HepG2 (cell line): ENCODE measurements around the gene NPSR1. TPM values are rescaled to one million over a fixed set of nuclear protein-coding genes. Genes with fewer than 3 reads are reported as not detected.
A peak's percentile ranks its signal among the peaks of the same experiment; 100 is the strongest.

Source experiments
- ARNT2 ChIP-seq: sonication (generic); formaldehyde crosslinking; IDR thresholded peaks from 2 replicates; pipeline ENCODE4 v1.8.0; 2022; ENCODE audit warnings: mild to moderate bottlenecking, low read depth, missing genetic modification reagents, moderate library complexity
- ELF3 ChIP-seq: IDR thresholded peaks from 2 replicates; pipeline ENCODE4 v1.6.1; 2016; ENCODE audit warnings: missing genetic modification reagents, missing compliant biosample characterization
- GATA4 ChIP-seq: sonication (generic); IDR thresholded peaks from 2 replicates; pipeline ENCODE4 v1.6.1; 2016; ENCODE audit warnings: antibody characterized with exemption, low read depth, borderline replicate concordance
- GATAD2A ChIP-seq: IDR thresholded peaks from 2 replicates; pipeline ENCODE4 v1.6.1; 2016
- GFI1 ChIP-seq: sonication (generic); formaldehyde crosslinking; IDR thresholded peaks from 2 replicates; pipeline ENCODE4 v1.5.0; 2020; ENCODE audit warnings: missing genetic modification reagents, mild to moderate bottlenecking, borderline replicate concordance
- ISL2 ChIP-seq: sonication (generic); formaldehyde crosslinking; IDR thresholded peaks from 2 replicates; pipeline ENCODE4 v1.5.0; 2020; ENCODE audit warnings: missing genetic modification reagents
- JARID2 ChIP-seq: sonication (generic); formaldehyde crosslinking; IDR thresholded peaks from 2 replicates; pipeline ENCODE4 v1.8.1; 2023; ENCODE audit warnings: missing genetic modification reagents, inconsistent platforms; ENCODE audit not compliant: insufficient replicate concordance
- MAFF ChIP-seq: IDR thresholded peaks from 2 replicates; pipeline ENCODE4 v1.6.1; 2011; ENCODE audit warnings: low read depth, low read length, improper control_type of control experiment
- PHF8 ChIP-seq: sonication (generic); formaldehyde crosslinking; IDR thresholded peaks from 2 replicates; pipeline ENCODE4 v1.5.0; 2020; ENCODE audit warnings: missing genetic modification reagents
- RBM39 ChIP-seq: fragments of 200-400 bp; formaldehyde crosslinking; IDR thresholded peaks from one replicate; pipeline ENCODE4 v1.6.1; 2018; ENCODE audit warnings: antibody characterized with exemption, mild to moderate bottlenecking, low read depth, low read length; ENCODE audit not compliant: poor library complexity, severe bottlenecking
- SOX6 ChIP-seq, 2 experiments: fragments of 450-650 bp in 1 of 2; sonication (generic) in 1 of 2; formaldehyde crosslinking in 1 of 2; IDR thresholded peaks; 2 replicates each; pipeline versions ENCODE4 v1.4.0 to v1.6.1; 2017 to 2020; ENCODE audit warnings: antibody characterized with exemption in 1 of 2, mild to moderate bottlenecking in 1 of 2, missing genetic modification reagents in 1 of 2
- SRF ChIP-seq: IDR thresholded peaks from 2 replicates; pipeline ENCODE4 v1.6.1; 2011; ENCODE audit warnings: mild to moderate bottlenecking, low read depth, low read length, moderate library complexity
- ZNF136 ChIP-seq: sonication (generic); formaldehyde crosslinking; IDR thresholded peaks from 2 replicates; pipeline ENCODE4 v1.8.1; 2022; ENCODE audit warnings: low read depth, mild to moderate bottlenecking, moderate library complexity, missing genetic modification reagents
- ZNF484 ChIP-seq: sonication (generic); formaldehyde crosslinking; IDR thresholded peaks from 2 replicates; pipeline ENCODE4 v1.5.1; 2020; ENCODE audit warnings: mild to moderate bottlenecking, low read depth, missing genetic modification reagents, borderline replicate concordance
- ZNF501 ChIP-seq: sonication (generic); formaldehyde crosslinking; IDR thresholded peaks from 2 replicates; pipeline ENCODE4 v1.5.1; 2020; ENCODE audit warnings: mild to moderate bottlenecking, moderate library complexity, missing genetic modification reagents
- ZNF644 ChIP-seq: IDR thresholded peaks from 2 replicates; pipeline ENCODE4 v1.6.1; 2016; ENCODE audit warnings: low read depth
- ZNF652 ChIP-seq: IDR thresholded peaks from 2 replicates; pipeline ENCODE4 v1.6.1; 2016; ENCODE audit warnings: low read depth, borderline replicate concordance
- polyA plus RNA-seq, 8 experiments: library from polyadenylated mRNA; depleted of rRNA in 3 of 8; stranded (reverse) in 7 of 8; unstranded in 1 of 8; fragments of >200 nt; fragmentation: Illumina TruSeq in 4 of 8; extraction: Trizol in 4 of 8; gene quantifications; 2 replicates each; pipeline versions ENCODE4 v1.2.1 to v1.2.3, GENCODE V29; 2011 to 2016; ENCODE audit warnings: low read depth in 4 of 8, missing spikeins in 1 of 8, mixed read lengths in 1 of 8; ENCODE audit not compliant: insufficient read depth in 1 of 8
- total RNA-seq, 5 experiments: library from RNA; depleted of rRNA; stranded (reverse); fragments of >200 nt; fragmentation: Illumina TruSeq; extraction: Trizol; gene quantifications; 2 replicates each; pipeline ENCODE4 v1.2.3, GENCODE V29; 2016; ENCODE audit warnings: low read depth in 1 of 5
- TF ChIP-seq, protein P1 (sequence below): sonication (generic); formaldehyde crosslinking; IDR thresholded peaks from 2 replicates; pipeline ENCODE4 v1.8.1; 2023; ENCODE audit warnings: missing genetic modification reagents, inconsistent platforms, borderline replicate concordance
- TF ChIP-seq, protein P2 (sequence below): sonication (generic); formaldehyde crosslinking; IDR thresholded peaks from 2 replicates; pipeline ENCODE4 v1.8.0; 2022; ENCODE audit warnings: mild to moderate bottlenecking, missing genetic modification reagents
- TF ChIP-seq, protein P3 (sequence below): sonication (generic); formaldehyde crosslinking; IDR thresholded peaks from 2 replicates; pipeline ENCODE4 v1.8.1; 2022; ENCODE audit warnings: mild to moderate bottlenecking, missing genetic modification reagents
- TF ChIP-seq, protein P4 (sequence below): IDR thresholded peaks from 2 replicates; pipeline ENCODE4 v1.6.1; 2012; ENCODE audit warnings: inconsistent platforms
- TF ChIP-seq, protein P5 (sequence below): sonication (generic); formaldehyde crosslinking; IDR thresholded peaks from 2 replicates; pipeline ENCODE4; 2020; ENCODE audit warnings: missing genetic modification reagents, mild to moderate bottlenecking, borderline replicate concordance

The NPSR1 gene
- total and polyA plus RNA-seq, 2 of the 13 experiments (the other 11 are each of a cell fraction or from before 2014, with no cell fraction given) = not detected

DNA sequence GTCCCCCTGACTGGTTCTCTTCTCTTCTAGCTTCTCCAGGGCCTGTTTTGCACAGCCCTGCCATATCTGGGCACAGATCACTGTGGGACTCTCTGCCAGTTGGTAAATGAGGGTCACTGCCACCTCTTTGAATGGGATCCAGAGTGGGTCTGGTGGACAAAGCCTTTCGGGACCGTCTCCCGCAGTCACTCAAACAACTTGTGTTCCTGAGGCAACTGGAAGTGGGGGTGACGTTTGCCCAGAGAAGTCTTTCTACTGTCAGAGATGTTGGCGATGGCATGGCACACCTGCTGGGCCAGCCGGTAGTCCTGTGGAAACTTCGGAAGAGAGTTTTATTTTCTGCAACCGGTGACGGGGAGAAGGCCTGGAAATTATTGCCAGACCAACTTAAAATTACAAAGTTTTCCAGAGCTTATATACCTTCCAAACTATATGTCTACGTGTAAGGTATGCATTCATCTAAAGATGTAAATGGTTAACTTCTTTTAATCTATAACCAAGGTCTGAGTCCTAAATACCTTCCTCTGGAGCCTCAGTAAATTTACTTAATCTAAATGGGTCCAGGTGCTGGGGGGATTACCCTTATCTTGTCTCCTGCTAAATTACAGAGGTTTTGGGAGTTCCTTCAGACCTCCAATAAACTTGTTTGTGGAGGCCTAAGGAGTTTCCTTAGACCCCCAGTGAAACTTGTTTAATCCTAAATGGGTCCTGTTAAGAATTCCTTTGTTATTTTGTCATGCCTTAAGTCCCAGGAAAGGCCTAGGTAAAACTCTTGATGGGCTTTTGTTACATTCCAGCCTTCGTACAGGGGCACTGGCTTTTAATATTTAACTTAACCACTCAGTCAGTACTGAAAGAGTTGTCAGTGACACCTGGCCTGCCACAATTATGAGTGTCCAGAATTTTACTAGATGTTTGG is 94.0 kb downstream of the NPSR1 start (continued):
- TF ChIP-seq, protein P1, sequence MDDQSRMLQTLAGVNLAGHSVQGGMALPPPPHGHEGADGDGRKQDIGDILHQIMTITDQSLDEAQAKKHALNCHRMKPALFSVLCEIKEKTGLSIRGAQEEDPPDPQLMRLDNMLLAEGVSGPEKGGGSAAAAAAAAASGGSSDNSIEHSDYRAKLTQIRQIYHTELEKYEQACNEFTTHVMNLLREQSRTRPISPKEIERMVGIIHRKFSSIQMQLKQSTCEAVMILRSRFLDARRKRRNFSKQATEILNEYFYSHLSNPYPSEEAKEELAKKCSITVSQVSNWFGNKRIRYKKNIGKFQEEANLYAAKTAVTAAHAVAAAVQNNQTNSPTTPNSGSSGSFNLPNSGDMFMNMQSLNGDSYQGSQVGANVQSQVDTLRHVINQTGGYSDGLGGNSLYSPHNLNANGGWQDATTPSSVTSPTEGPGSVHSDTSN = no peak
- TF ChIP-seq GATAD2A (CRISPR knock-in tag) (0 out of 2 replicates have a peak, but pooled peaks have one; percentile 24), ISL2 (CRISPR knock-in tag) (peak; percentile 32; the same call in 1 of the 2 replicates), MAFF (no peak), ZNF484 (CRISPR knock-in tag) (no peak), ARNT2 (CRISPR knock-in tag) (no peak), ZNF136 (CRISPR knock-in tag) (peak; percentile 43; the same call in 1 of the 2 replicates), ELF3 (CRISPR knock-in tag) (no peak), PHF8 (CRISPR knock-in tag) (peak; percentile 9; the same call in 1 of the 2 replicates), ZNF501 (CRISPR knock-in tag) (0 out of 2 replicates have a peak, but pooled peaks have one; percentile 15), SRF (no peak), RBM39 (no peak), JARID2 (CRISPR knock-in tag) (no peak), ZNF652 (CRISPR knock-in tag) (peak; percentile 47; the same call in 1 of the 2 replicates), GFI1 (CRISPR knock-in tag) (no peak), ZNF644 (CRISPR knock-in tag) (no peak), SOX6 (IDR thresholded peaks at IDR 0.05) (no peak), SOX6 (CRISPR knock-in tag; IDR thresholded peaks at IDR 0.05) (peak; percentile 58; the same call in 1 of the 2 replicates), GATA4 (no peak)
- TF ChIP-seq, protein P2, sequence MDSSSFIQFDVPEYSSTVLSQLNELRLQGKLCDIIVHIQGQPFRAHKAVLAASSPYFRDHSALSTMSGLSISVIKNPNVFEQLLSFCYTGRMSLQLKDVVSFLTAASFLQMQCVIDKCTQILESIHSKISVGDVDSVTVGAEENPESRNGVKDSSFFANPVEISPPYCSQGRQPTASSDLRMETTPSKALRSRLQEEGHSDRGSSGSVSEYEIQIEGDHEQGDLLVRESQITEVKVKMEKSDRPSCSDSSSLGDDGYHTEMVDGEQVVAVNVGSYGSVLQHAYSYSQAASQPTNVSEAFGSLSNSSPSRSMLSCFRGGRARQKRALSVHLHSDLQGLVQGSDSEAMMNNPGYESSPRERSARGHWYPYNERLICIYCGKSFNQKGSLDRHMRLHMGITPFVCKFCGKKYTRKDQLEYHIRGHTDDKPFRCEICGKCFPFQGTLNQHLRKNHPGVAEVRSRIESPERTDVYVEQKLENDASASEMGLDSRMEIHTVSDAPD = 0 out of 2 replicates have a peak, but pooled peaks have one; percentile 39
- TF ChIP-seq, protein P3, sequence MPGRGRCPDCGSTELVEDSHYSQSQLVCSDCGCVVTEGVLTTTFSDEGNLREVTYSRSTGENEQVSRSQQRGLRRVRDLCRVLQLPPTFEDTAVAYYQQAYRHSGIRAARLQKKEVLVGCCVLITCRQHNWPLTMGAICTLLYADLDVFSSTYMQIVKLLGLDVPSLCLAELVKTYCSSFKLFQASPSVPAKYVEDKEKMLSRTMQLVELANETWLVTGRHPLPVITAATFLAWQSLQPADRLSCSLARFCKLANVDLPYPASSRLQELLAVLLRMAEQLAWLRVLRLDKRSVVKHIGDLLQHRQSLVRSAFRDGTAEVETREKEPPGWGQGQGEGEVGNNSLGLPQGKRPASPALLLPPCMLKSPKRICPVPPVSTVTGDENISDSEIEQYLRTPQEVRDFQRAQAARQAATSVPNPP = no peak
- TF ChIP-seq, protein P4, sequence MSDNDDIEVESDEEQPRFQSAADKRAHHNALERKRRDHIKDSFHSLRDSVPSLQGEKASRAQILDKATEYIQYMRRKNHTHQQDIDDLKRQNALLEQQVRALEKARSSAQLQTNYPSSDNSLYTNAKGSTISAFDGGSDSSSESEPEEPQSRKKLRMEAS = 0 out of 2 replicates have a peak, but pooled peaks have one; percentile 7
- TF ChIP-seq, protein P5, sequence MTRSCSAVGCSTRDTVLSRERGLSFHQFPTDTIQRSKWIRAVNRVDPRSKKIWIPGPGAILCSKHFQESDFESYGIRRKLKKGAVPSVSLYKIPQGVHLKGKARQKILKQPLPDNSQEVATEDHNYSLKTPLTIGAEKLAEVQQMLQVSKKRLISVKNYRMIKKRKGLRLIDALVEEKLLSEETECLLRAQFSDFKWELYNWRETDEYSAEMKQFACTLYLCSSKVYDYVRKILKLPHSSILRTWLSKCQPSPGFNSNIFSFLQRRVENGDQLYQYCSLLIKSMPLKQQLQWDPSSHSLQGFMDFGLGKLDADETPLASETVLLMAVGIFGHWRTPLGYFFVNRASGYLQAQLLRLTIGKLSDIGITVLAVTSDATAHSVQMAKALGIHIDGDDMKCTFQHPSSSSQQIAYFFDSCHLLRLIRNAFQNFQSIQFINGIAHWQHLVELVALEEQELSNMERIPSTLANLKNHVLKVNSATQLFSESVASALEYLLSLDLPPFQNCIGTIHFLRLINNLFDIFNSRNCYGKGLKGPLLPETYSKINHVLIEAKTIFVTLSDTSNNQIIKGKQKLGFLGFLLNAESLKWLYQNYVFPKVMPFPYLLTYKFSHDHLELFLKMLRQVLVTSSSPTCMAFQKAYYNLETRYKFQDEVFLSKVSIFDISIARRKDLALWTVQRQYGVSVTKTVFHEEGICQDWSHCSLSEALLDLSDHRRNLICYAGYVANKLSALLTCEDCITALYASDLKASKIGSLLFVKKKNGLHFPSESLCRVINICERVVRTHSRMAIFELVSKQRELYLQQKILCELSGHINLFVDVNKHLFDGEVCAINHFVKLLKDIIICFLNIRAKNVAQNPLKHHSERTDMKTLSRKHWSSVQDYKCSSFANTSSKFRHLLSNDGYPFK = peak; percentile 16; the same call in 1 of the 2 replicates
